GM12878 (cell line): ENCODE measurements around the gene CD72. TPM values are rescaled to one million over a fixed set of nuclear protein-coding genes. Genes with fewer than 3 reads are reported as not detected.

Source experiments
- ASH2L ChIP-seq: fragments of 300-600, 200-600 bp; sonication (generic); IDR thresholded peaks from 2 replicates; pipeline ENCODE4 v1.6.1; 2017; ENCODE audit warnings: low read depth, mild to moderate bottlenecking, borderline replicate concordance
- CREB1 ChIP-seq: IDR thresholded peaks from 2 replicates; pipeline ENCODE4 v1.6.1; 2012; ENCODE audit warnings: low read depth, mild to moderate bottlenecking, inconsistent platforms
- FOS ChIP-seq: IDR thresholded peaks from 3 replicates; pipeline ENCODE4 v1.6.1; 2011; ENCODE audit warnings: borderline replicate concordance; ENCODE audit not compliant: insufficient read length; ENCODE audit errors: extremely low read depth
- HDAC6 ChIP-seq: fragments of 200-600 bp; sonication (generic); IDR thresholded peaks from one replicate; pipeline ENCODE4 v1.8.0; 2017; ENCODE audit warnings: antibody characterized with exemption; ENCODE audit not compliant: unreplicated experiment
- KLF5 ChIP-seq: fragments of 450-650 bp; IDR thresholded peaks from 2 replicates; pipeline ENCODE4 v1.6.1; 2014; ENCODE audit warnings: mild to moderate bottlenecking; ENCODE audit not compliant: partially characterized antibody
- MTA3 ChIP-seq: IDR thresholded peaks from 2 replicates; pipeline ENCODE4 v1.6.1; 2012; ENCODE audit warnings: low read length, inconsistent platforms, borderline replicate concordance
- NFYA ChIP-seq: IDR thresholded peaks from 2 replicates; pipeline ENCODE4 v1.6.1; 2011; ENCODE audit warnings: low read depth, mild to moderate bottlenecking, low read length, improper control_type of control experiment, borderline replicate concordance
- NR2F1 ChIP-seq: fragments of 450-650 bp; conservative IDR thresholded peaks from 2 replicates; pipeline ENCODE4 v1.6.1; 2017; ENCODE audit warnings: mild to moderate bottlenecking
- PML ChIP-seq: IDR thresholded peaks from 2 replicates; pipeline ENCODE4 v1.6.1; 2012; ENCODE audit warnings: low read length, inconsistent platforms
- SIX5 ChIP-seq: IDR thresholded peaks from 2 replicates; pipeline ENCODE4 v1.6.1; 2011; ENCODE audit warnings: mild to moderate bottlenecking, low read depth, low read length, moderate library complexity; ENCODE audit not compliant: severe bottlenecking
- STAT1 ChIP-seq: fragments of 450-650 bp; conservative IDR thresholded peaks from 2 replicates; pipeline ENCODE4 v1.6.1; 2014; ENCODE audit warnings: antibody characterized with exemption, mild to moderate bottlenecking
- SUZ12 ChIP-seq: fragments of 200-600 bp; sonication (generic); IDR thresholded peaks from one replicate; pipeline ENCODE4 v1.6.1; 2018; ENCODE audit warnings: antibody characterized with exemption, mild to moderate bottlenecking; ENCODE audit not compliant: unreplicated experiment
- ZSCAN29 ChIP-seq: fragments of 450-650 bp; IDR thresholded peaks from 2 replicates; pipeline ENCODE4 v1.6.1; 2017; ENCODE audit warnings: mild to moderate bottlenecking, moderate library complexity
- ZZZ3 ChIP-seq: IDR thresholded peaks from 2 replicates; pipeline ENCODE4 v1.6.1; 2011; ENCODE audit warnings: low read depth; ENCODE audit not compliant: control insufficient read depth, insufficient read length
- polyA plus RNA-seq, 11 experiments: library from polyadenylated mRNA; depleted of rRNA in 4 of 11; unstranded in 6 of 11; stranded (reverse) in 5 of 11; fragments of >200 nt; fragmentation: Nextera tagmentation in 4 of 11; fragmentation: Illumina TruSeq in 1 of 11; extraction: Ambion mirVana in 4 of 11; extraction: Trizol in 1 of 11; gene quantifications; 1 replicate in 1 of 11; 2 replicates in 10 of 11; pipeline versions ENCODE4 v1.2.1 to v1.2.3, GENCODE V29; 2011 to 2016; ENCODE audit warnings: inconsistent platforms in 2 of 11, missing spikeins in 2 of 11, low read depth in 1 of 11
- total RNA-seq, 4 experiments: library from RNA; depleted of rRNA in 3 of 4; stranded (reverse); fragments of >200 nt in 3 of 4; fragmentation: Illumina TruSeq in 1 of 4; extraction: Trizol in 1 of 4; gene quantifications; 2 replicates each; pipeline versions ENCODE4 v1.2.1 to v1.2.3, GENCODE V29; 2013 to 2021
- TF ChIP-seq, protein P1 (sequence below): fragments of 450-650 bp; IDR thresholded peaks from 2 replicates; pipeline ENCODE4 v1.6.1; 2018; ENCODE audit warnings: borderline replicate concordance, mild to moderate bottlenecking; ENCODE audit not compliant: partially characterized antibody
- TF ChIP-seq, protein P2 (sequence below): IDR thresholded peaks from 2 replicates; pipeline ENCODE4 v1.6.1; 2012; ENCODE audit warnings: low read depth, low read length, improper control_type of control experiment
- TF ChIP-seq, protein P3 (sequence below): fragments of 450-650 bp; IDR thresholded peaks from 2 replicates; pipeline ENCODE4 v1.6.1; 2017; ENCODE audit warnings: borderline replicate concordance
- TF ChIP-seq, protein P4 (sequence below): fragments of 150-350 bp; IDR thresholded peaks from 2 replicates; pipeline ENCODE4 v1.6.1; 2016; ENCODE audit warnings: low read depth, low read length
- TF ChIP-seq, protein P5 (sequence below): IDR thresholded peaks from 2 replicates; pipeline ENCODE4 v1.6.1; 2011; ENCODE audit warnings: borderline replicate concordance, low read depth, mild to moderate bottlenecking, moderate library complexity, mixed read lengths, low read length; ENCODE audit not compliant: insufficient read depth; ENCODE audit errors: extremely low read length
- TF ChIP-seq, protein P6 (sequence below): IDR thresholded peaks from 2 replicates; pipeline ENCODE4 v1.6.1; 2012; ENCODE audit warnings: low read depth, low read length, improper control_type of control experiment

Gene CD72
- total and polyA plus RNA-seq, 10 of the 15 experiments (the other 5 are each of a cell fraction or from before 2014, with no cell fraction given), result 2.1 to 14.2 (median 4.4) TPM

DNA sequence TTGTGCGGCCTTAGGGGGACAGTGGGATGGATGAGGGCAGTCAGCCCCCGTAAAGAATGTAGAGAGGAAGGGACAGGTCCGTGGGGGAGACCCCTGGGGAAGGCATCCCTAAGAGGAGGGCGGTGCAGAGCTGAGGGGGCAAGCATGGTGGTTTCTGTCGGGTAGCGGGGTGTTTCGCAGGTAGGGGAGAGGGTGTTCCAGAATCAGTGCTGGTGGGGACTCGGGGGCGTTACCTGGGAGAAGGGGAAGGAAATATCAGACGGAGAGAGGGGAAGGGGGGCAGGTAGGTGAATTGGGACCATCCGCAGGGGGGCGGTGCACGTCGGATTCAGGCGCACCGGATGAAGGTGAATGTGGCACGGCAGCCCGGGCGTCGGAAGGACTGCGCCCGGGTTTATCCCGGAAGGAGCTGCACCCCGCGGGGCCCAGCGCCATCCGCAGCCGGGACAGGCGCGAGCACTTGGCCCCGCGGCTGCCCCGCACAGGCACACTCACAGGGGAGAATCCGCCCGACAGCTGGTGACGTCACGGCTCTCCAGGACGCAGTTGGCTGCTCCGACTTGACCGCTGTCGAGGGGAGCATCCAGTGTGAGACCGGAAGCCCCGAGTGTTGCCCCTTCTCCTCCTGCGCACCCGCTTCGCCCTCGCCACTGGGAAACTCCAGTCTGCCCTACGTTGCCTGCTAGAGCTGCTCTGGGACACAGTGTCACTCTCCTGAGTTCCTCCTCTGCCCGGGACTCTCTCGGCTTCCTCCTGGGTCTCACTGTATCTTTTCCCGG, 1.3 kb downstream of the CD72 start (continued):
- no peak for TF ChIP-seq FOS
- no peak for TF ChIP-seq NR2F1
- TF ChIP-seq, protein P1, sequence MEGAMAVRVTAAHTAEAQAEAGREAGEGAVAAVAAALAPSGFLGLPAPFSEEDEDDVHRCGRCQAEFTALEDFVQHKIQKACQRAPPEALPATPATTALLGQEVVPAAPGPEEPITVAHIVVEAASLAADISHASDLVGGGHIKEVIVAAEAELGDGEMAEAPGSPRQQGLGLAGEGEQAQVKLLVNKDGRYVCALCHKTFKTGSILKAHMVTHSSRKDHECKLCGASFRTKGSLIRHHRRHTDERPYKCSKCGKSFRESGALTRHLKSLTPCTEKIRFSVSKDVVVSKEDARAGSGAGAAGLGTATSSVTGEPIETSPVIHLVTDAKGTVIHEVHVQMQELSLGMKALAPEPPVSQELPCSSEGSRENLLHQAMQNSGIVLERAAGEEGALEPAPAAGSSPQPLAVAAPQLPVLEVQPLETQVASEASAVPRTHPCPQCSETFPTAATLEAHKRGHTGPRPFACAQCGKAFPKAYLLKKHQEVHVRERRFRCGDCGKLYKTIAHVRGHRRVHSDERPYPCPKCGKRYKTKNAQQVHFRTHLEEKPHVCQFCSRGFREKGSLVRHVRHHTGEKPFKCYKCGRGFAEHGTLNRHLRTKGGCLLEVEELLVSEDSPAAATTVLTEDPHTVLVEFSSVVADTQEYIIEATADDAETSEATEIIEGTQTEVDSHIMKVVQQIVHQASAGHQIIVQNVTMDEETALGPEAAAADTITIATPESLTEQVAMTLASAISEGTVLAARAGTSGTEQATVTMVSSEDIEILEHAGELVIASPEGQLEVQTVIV, result no peak
- TF ChIP-seq SIX5, result no peak
- TF ChIP-seq ZSCAN29, result no peak
- no peak for TF ChIP-seq STAT1
- no peak for TF ChIP-seq ZZZ3
- TF ChIP-seq, protein P2, sequence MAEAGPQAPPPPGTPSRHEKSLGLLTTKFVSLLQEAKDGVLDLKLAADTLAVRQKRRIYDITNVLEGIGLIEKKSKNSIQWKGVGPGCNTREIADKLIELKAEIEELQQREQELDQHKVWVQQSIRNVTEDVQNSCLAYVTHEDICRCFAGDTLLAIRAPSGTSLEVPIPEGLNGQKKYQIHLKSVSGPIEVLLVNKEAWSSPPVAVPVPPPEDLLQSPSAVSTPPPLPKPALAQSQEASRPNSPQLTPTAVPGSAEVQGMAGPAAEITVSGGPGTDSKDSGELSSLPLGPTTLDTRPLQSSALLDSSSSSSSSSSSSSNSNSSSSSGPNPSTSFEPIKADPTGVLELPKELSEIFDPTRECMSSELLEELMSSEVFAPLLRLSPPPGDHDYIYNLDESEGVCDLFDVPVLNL, result no peak
- TF ChIP-seq HDAC6, result no peak
- TF ChIP-seq, protein P3, sequence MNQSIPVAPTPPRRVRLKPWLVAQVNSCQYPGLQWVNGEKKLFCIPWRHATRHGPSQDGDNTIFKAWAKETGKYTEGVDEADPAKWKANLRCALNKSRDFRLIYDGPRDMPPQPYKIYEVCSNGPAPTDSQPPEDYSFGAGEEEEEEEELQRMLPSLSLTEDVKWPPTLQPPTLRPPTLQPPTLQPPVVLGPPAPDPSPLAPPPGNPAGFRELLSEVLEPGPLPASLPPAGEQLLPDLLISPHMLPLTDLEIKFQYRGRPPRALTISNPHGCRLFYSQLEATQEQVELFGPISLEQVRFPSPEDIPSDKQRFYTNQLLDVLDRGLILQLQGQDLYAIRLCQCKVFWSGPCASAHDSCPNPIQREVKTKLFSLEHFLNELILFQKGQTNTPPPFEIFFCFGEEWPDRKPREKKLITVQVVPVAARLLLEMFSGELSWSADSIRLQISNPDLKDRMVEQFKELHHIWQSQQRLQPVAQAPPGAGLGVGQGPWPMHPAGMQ, result no peak
- peak; percentile 89 for TF ChIP-seq CREB1
- TF ChIP-seq, protein P4, sequence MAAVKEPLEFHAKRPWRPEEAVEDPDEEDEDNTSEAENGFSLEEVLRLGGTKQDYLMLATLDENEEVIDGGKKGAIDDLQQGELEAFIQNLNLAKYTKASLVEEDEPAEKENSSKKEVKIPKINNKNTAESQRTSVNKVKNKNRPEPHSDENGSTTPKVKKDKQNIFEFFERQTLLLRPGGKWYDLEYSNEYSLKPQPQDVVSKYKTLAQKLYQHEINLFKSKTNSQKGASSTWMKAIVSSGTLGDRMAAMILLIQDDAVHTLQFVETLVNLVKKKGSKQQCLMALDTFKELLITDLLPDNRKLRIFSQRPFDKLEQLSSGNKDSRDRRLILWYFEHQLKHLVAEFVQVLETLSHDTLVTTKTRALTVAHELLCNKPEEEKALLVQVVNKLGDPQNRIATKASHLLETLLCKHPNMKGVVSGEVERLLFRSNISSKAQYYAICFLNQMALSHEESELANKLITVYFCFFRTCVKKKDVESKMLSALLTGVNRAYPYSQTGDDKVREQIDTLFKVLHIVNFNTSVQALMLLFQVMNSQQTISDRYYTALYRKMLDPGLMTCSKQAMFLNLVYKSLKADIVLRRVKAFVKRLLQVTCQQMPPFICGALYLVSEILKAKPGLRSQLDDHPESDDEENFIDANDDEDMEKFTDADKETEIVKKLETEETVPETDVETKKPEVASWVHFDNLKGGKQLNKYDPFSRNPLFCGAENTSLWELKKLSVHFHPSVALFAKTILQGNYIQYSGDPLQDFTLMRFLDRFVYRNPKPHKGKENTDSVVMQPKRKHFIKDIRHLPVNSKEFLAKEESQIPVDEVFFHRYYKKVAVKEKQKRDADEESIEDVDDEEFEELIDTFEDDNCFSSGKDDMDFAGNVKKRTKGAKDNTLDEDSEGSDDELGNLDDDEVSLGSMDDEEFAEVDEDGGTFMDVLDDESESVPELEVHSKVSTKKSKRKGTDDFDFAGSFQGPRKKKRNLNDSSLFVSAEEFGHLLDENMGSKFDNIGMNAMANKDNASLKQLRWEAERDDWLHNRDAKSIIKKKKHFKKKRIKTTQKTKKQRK, result no peak
- TF ChIP-seq PML, result no peak; the same call in 1 of the 2 replicates
- TF ChIP-seq MTA3, result no peak
- no peak for TF ChIP-seq ASH2L
- TF ChIP-seq SUZ12, result no peak
- TF ChIP-seq, protein P5, sequence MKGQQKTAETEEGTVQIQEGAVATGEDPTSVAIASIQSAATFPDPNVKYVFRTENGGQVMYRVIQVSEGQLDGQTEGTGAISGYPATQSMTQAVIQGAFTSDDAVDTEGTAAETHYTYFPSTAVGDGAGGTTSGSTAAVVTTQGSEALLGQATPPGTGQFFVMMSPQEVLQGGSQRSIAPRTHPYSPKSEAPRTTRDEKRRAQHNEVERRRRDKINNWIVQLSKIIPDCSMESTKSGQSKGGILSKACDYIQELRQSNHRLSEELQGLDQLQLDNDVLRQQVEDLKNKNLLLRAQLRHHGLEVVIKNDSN, result no peak
- TF ChIP-seq, protein P6, sequence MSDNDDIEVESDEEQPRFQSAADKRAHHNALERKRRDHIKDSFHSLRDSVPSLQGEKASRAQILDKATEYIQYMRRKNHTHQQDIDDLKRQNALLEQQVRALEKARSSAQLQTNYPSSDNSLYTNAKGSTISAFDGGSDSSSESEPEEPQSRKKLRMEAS, result no peak
- TF ChIP-seq KLF5, result no peak
- TF ChIP-seq NFYA, result no peak
